ENCODE data around the gene RNLS.

The RNLS gene

DNA sequence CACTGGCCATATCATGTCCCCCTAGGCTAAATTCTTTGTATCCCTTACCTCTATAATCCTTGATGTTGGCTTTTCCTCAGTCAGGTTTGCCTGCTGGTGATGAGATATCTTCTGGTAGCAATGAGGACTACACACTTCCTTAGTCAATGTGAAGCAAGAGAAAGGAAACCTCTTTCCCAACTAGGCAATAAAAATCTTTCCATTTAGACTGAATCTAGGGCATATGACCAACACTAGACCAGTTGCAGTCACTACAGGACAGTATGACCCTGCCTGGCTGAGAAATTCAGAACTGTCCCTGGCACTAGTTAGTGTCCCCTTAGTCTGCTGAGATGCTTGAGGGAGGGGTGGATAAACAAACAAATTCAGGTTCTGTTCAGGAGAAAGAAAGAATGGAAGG is 142.6 kb downstream of the RNLS start:
- TF ChIP-seq, protein P1, sequence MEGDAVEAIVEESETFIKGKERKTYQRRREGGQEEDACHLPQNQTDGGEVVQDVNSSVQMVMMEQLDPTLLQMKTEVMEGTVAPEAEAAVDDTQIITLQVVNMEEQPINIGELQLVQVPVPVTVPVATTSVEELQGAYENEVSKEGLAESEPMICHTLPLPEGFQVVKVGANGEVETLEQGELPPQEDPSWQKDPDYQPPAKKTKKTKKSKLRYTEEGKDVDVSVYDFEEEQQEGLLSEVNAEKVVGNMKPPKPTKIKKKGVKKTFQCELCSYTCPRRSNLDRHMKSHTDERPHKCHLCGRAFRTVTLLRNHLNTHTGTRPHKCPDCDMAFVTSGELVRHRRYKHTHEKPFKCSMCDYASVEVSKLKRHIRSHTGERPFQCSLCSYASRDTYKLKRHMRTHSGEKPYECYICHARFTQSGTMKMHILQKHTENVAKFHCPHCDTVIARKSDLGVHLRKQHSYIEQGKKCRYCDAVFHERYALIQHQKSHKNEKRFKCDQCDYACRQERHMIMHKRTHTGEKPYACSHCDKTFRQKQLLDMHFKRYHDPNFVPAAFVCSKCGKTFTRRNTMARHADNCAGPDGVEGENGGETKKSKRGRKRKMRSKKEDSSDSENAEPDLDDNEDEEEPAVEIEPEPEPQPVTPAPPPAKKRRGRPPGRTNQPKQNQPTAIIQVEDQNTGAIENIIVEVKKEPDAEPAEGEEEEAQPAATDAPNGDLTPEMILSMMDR (IDR thresholded peaks at IDR 0.05; ENCODE audit: borderline replicate concordance, insufficient read depth, low read depth, low read length) = no peak
- H3K4me3 ChIP-seq (ENCODE audit: low read depth, low read length) = no peak overlapping the region

DNA sequence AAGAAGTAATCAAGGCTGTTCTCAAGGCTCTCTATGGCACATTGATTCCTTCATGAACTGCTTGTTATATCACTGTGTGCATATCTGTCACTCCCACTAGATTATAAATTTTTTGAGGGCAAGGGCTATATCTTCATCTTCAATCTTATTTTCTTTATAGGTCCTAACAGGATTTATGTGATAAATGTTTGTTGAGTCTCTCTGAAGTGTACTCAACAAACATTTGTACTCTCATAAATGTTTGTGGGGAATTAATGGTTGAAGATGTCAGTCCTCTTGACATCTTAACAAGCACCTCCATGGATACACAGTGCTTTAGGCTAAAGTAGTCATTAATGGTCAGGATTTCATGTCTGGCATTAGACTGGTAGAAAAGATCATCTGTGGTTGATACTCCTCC is 143.2 kb downstream of the RNLS start:
- no peak overlapping the region for H3K4me3 ChIP-seq (ENCODE audit: low read depth, low read length)
- TF ChIP-seq, protein P1 (IDR thresholded peaks at IDR 0.05; ENCODE audit: borderline replicate concordance, insufficient read depth, low read depth, low read length) = no peak

DNA sequence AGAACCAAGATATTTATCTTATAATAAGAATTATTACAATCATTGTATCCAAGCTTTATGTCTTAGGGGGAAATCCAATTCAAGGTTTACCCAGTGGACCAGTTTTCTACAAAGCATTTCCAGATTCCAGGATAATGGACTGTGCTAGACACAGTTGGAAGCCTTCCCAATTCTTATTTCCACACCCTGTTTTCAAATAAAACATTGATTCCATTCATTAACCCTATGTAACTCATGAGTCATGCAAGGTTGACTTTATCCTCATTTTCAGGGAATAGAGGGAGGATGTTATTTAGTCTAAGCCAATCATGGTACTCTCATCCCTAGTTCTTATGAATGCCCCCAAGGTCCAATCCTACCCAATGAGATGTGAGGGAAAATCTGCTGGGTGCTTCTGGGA is 145.7 kb downstream of the RNLS start:
- TF ChIP-seq, protein P1 (IDR thresholded peaks at IDR 0.05; ENCODE audit: borderline replicate concordance, insufficient read depth, low read depth, low read length) = no peak
- no peak overlapping the region for H3K4me3 ChIP-seq (ENCODE audit: low read depth, low read length)

DNA sequence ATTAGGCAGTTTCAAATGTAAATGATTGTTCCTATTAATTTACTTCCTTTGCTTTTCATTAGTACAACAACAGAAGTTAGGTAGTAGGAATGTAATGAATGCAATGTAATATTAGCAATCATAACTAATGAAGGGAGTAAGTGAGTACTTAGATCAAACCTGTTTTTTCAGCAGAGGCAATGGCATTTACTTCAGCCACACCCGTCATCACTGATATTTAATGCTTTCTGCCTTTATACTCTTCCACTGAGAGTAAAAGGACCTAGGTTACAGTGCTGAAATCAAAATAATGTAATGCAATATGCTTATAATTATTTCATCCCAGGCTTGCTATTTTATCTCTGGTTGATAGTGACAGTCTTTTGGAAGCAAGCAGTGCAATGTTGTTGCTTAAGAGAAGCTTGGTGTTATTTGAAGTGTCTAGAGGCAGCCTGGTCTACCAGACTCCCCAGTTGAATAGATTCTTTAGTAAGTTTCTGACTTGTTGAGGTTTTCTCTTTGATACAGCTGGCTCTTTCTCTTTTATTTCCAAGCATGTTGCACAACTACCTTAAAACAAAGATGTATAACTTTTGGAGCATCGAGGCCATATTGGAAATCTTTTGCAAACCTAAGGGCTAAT is 149.4 kb downstream of the RNLS start:
- no peak overlapping the region for H3K4me3 ChIP-seq (ENCODE audit: low read depth, low read length)
- TF ChIP-seq, protein P1 (IDR thresholded peaks at IDR 0.05; ENCODE audit: borderline replicate concordance, insufficient read depth, low read depth, low read length) = no peak

DNA sequence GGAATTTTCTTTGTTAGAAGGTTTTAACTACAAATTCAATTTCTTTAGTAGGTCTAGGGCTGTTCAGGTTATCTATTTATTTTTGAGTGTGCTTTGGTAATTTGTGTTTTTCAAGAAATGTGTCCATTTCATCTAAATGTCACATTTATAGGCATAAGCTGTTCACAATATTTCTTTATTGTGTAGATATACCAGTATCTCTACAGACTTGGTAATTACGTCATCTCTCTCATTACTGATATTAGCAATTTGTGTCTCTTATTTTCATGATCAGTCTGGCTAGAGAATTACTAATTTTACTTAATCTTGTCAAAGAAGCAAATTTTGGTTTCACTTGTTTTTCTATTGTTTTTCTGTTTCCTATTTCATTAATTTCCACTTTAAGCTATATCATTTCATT is 152.0 kb downstream of the RNLS start:
- TF ChIP-seq, protein P1 (IDR thresholded peaks at IDR 0.05; ENCODE audit: borderline replicate concordance, insufficient read depth, low read depth, low read length) = no peak

DNA sequence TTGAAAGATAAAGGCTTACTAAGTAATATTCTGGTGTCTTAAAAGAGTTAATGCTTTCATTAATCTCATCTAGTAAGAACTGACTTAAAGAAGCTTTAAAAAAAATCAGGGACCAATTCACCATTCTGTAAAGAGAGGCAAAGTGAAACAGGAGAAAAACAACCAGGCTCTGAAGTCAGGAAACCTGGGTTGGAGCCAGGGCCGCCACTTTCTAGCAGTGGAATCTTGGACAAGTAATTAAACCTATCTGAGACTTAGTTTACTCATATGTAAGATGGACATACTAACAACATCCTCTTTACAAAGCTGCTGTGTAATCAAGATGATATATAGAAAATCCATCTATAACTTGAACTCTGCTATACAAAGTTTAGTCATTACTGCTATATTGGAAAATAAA is 154.1 kb downstream of the RNLS start:
- no peak overlapping the region for H3K4me3 ChIP-seq (ENCODE audit: low read depth, low read length)
- TF ChIP-seq, protein P1 (IDR thresholded peaks at IDR 0.05; ENCODE audit: borderline replicate concordance, insufficient read depth, low read depth, low read length) = no peak

More for the DNA sequence above, 152.0 kb downstream of the RNLS start:
- no peak overlapping the region for H3K4me3 ChIP-seq (ENCODE audit: low read depth, low read length)

DNA sequence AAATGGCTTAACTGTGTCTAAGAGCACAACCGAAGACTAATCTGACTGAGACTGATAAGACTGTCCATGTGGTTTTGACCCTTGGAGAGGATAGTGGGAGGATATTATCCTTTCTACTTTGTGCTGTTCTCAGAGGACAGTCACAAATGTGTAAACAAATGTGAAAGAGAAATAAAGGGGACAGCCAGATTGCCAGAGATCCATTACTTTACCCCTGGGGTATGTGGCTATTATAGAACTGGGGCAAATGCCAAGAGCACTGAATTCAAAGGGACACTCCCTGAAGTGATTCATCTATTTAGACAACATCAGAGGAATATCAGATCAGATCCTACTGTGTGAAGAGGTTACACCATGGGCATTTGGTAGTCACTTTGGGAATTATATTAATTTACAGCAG is 154.7 kb downstream of the RNLS start:
- TF ChIP-seq, protein P1 (IDR thresholded peaks at IDR 0.05; ENCODE audit: borderline replicate concordance, insufficient read depth, low read depth, low read length) = no peak
- H3K4me3 ChIP-seq (ENCODE audit: low read depth, low read length) = no peak overlapping the region
